ENCODE measurements around the gene MIGA2.

The MIGA2 gene

DNA sequence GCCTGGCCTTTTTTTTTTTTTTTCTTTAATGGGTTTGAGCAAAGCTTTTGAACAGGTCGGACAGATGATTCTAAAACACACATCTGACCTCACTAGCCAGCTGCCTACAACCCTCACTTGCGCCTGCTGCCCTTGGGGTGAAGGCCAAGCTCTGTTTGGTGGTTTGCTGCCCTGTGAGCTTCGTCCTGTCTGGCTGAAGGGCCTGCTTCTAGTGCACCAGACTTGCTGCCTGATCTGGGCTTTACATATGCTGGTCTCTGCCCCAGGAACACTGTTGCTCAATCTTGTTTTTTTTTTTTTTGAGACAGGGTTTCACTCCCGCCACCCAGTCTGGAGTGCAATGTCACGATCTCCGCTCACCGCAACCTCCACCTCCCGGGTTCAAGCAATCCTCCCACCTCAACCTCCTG lies 28.1 kb downstream of the MIGA2 start:
- TF ChIP-seq, protein P1, sequence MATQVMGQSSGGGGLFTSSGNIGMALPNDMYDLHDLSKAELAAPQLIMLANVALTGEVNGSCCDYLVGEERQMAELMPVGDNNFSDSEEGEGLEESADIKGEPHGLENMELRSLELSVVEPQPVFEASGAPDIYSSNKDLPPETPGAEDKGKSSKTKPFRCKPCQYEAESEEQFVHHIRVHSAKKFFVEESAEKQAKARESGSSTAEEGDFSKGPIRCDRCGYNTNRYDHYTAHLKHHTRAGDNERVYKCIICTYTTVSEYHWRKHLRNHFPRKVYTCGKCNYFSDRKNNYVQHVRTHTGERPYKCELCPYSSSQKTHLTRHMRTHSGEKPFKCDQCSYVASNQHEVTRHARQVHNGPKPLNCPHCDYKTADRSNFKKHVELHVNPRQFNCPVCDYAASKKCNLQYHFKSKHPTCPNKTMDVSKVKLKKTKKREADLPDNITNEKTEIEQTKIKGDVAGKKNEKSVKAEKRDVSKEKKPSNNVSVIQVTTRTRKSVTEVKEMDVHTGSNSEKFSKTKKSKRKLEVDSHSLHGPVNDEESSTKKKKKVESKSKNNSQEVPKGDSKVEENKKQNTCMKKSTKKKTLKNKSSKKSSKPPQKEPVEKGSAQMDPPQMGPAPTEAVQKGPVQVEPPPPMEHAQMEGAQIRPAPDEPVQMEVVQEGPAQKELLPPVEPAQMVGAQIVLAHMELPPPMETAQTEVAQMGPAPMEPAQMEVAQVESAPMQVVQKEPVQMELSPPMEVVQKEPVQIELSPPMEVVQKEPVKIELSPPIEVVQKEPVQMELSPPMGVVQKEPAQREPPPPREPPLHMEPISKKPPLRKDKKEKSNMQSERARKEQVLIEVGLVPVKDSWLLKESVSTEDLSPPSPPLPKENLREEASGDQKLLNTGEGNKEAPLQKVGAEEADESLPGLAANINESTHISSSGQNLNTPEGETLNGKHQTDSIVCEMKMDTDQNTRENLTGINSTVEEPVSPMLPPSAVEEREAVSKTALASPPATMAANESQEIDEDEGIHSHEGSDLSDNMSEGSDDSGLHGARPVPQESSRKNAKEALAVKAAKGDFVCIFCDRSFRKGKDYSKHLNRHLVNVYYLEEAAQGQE (IDR thresholded peaks at IDR 0.05; ENCODE audit: insufficient read depth in 1 of 2, low read depth in 2 of 2, low read length in 2 of 2), result no peak
- no peak for TF ChIP-seq POLR2AphosphoS5 (IDR thresholded peaks at IDR 0.05; ENCODE audit: low read depth, low read length)
- TF ChIP-seq TAF1 (IDR thresholded peaks at IDR 0.05; ENCODE audit: borderline replicate concordance, insufficient read depth, low read length), result no peak
- no peak for TF ChIP-seq SIN3A (IDR thresholded peaks at IDR 0.05; ENCODE audit: borderline replicate concordance, insufficient read depth, low read length)
- TF ChIP-seq FOXP2 (optimal IDR thresholded peaks at IDR 0.05; ENCODE audit: borderline replicate concordance, extremely low read depth, extremely low read length, insufficient read depth), result no peak

DNA sequence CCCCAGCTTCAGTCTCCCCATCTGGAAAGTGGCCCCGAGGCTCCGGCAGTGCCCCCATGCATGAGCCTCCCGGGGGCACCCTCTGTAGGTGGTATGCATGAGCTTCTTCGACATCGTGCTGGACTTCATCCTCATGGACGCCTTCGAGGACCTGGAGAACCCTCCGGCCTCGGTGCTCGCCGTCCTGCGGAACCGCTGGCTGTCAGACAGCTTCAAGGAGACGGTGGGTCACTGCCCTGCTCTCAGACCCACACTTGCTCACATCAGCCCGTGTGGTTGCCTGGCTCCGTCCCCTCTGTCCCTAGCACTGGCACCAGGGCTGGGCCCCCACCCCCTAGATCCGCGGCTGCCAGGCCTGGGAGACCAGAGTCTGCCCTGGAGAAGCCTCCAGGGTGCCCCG lies 31.7 kb downstream of the MIGA2 start:
- TF ChIP-seq TAF1 (IDR thresholded peaks at IDR 0.05; ENCODE audit: borderline replicate concordance, insufficient read depth, low read length), result no peak

DNA sequence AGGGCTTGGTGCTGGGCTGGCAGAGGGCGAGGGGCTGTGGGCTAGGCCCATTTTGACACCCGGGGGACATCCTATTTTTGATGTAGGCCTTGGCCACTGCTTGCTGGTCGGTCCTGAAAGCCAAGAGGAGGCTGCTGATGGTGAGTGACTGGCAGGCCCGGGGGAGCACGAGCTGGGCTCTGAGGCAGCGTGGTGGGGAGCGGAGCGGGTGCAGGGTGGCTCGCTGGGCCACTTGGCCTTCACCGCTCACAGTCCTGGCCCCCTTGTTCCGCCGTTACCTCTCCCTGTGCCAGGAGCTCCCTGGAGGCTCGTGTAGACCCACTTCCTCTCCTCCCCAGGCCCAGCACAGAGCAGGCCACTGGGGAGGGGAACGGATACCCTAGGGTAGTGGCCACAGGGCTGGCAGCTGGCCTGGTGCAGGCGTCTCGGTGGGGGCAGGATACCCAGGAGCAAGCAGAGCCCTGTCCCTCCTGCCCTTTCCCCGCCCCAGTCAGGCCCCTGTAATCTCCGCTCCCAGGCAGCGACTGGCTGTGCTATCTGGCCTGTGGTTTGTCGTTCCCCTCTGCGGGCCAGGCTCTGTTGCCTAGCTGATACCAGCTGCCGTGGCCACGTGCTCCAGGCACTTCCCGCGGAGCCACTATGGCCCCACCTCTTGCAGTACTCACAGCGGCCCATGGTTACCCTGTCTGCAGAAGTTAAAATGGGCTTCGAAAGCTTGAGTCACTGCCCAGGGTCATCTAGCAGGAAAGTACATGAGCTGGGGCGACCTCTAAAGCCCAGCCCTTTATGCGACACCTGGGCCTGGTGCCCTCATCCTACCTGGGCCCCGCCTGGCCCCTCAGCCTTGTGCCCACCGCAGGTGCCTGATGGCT lies 32.8 kb downstream of the MIGA2 start:
- no peak for TF ChIP-seq POLR2AphosphoS5 (IDR thresholded peaks at IDR 0.05; ENCODE audit: low read depth, low read length)
- TF ChIP-seq, protein P1 (IDR thresholded peaks at IDR 0.05; ENCODE audit: insufficient read depth in 1 of 2, low read depth in 2 of 2, low read length in 2 of 2), result no peak
- TF ChIP-seq FOXP2 (optimal IDR thresholded peaks at IDR 0.05; ENCODE audit: borderline replicate concordance, extremely low read depth, extremely low read length, insufficient read depth), result no peak
- no peak for TF ChIP-seq SIN3A (IDR thresholded peaks at IDR 0.05; ENCODE audit: borderline replicate concordance, insufficient read depth, low read length)
- no peak for TF ChIP-seq TAF1 (IDR thresholded peaks at IDR 0.05; ENCODE audit: borderline replicate concordance, insufficient read depth, low read length)

DNA sequence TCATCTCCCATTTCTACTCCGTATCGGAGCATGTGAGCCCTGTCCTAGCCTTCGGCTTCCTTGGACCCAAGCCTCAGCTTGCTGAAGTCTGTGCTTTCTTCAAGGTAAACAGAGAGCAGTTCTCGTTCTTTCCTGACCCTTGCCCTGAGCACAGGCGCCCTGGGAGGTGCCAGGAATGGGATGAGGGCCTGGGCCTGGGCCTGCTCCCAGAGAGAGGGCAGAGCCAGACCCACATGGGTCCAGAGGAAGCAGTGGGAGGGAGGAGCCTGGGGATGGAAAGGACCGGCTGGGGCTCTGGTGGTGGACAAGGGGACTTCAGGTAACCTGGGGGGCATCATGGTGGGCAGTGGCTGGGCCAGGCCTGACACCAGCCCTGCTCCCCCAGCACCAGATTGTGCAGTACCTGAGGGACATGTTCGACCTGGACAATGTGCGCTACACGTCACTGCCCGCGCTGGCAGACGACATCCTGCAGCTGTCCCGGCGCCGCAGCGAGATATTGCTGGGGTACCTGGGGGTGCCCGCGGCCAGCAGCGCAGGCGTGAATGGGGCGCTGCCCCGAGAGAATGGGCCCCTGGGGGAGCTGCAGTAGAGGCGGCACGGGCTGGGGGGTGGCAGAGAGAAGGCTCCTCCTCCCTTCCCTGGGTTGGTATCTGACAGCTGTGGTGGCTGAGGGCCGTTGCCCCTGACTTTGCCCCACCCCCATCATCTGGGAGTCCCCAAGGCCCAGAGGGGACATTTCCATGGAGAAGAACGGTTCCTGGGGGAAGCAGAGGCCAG lies 33.6 kb downstream of the MIGA2 start:
- no peak for TF ChIP-seq POLR2AphosphoS5 (IDR thresholded peaks at IDR 0.05; ENCODE audit: low read depth, low read length)
- TF ChIP-seq TAF1 (IDR thresholded peaks at IDR 0.05; ENCODE audit: borderline replicate concordance, insufficient read depth, low read length), result no peak
- TF ChIP-seq FOXP2 (optimal IDR thresholded peaks at IDR 0.05; ENCODE audit: borderline replicate concordance, extremely low read depth, extremely low read length, insufficient read depth), result no peak
- TF ChIP-seq, protein P1 (IDR thresholded peaks at IDR 0.05; ENCODE audit: insufficient read depth in 1 of 2, low read depth in 2 of 2, low read length in 2 of 2), result no peak
- TF ChIP-seq SIN3A (IDR thresholded peaks at IDR 0.05; ENCODE audit: borderline replicate concordance, insufficient read depth, low read length), result no peak

DNA sequence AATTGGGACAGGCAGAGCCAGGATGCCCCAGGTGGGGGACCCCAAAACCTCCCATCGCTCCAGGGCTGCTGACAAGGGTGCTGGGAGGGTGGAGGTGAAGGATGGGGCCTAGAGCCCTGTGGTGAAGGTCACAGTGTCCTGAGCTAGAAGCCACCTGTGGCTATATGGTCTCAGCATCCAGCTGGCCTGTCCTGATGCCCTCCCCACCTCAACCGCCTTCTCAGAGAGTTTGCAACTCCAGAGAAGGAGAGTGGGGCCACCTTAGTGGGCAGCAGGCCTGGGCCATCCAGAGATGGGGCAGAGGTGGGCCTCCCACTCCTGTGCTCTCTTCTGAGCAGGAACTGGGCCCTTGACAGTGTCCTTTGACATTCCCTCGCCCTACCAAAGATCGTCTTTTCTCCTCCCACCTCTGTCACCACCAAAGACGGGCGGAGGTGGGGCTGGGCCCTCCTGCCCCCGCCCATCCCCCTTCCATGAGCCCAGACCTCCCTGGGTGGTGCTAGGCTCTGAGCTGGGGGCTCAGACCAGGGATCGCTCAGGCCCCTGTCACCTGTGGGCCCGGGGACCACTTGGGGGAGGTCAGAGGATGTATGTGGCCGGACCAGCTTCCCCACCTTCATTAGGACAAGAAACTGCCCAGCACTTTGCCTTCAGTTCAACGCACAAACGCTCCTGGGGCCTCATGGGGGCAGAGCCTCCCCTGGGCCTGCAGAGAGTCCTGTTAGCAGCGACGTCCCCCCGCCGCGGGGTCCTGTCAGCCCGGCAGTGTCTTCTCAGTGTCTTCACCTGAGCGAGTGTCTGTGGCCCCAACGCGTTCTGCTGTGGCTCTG lies 34.5 kb downstream of the MIGA2 start:
- TF ChIP-seq TAF1 (IDR thresholded peaks at IDR 0.05; ENCODE audit: borderline replicate concordance, insufficient read depth, low read length) (no peak), SIN3A (IDR thresholded peaks at IDR 0.05; ENCODE audit: borderline replicate concordance, insufficient read depth, low read length) (no peak), FOXP2 (optimal IDR thresholded peaks at IDR 0.05; ENCODE audit: borderline replicate concordance, extremely low read depth, extremely low read length, insufficient read depth) (no peak), POLR2AphosphoS5 (IDR thresholded peaks at IDR 0.05; ENCODE audit: low read depth, low read length) (no peak)
- TF ChIP-seq, protein P1 (IDR thresholded peaks at IDR 0.05; ENCODE audit: insufficient read depth in 1 of 2, low read depth in 2 of 2, low read length in 2 of 2), result no peak

Data from PFSK-1 (cell line).